Stomach (tissue), 4 donors: ENCODE measurements around the gene BEST1.

Source experiments
- CTCF ChIP-seq, 7 experiments: fragments of 450-650 bp in 4 of 7; fragments of 200-600 bp in 3 of 7; sonication (generic) in 3 of 7; IDR thresholded peaks; one replicate each; pipeline ENCODE4 v1.5.1; 2016 to 2019; ENCODE audit warnings: antibody characterized with exemption in 7 of 7, control low read depth in 2 of 7, mild to moderate bottlenecking in 1 of 7
- EP300 ChIP-seq: sonication (generic); formaldehyde crosslinking; IDR thresholded peaks from one replicate; pipeline ENCODE4 v1.6.1; 2017; ENCODE audit warnings: antibody characterized with exemption
- POLR2A ChIP-seq, 4 donors: fragments of 450-650 bp; IDR thresholded peaks; one replicate each; pipeline ENCODE4 v1.6.1; 2016; ENCODE audit warnings: antibody characterized with exemption in 4 of 4, control low read depth in 2 of 4, mild to moderate bottlenecking in 1 of 4, moderate library complexity in 1 of 4
- POLR2AphosphoS5 ChIP-seq, 3 donors: sonication (generic); formaldehyde crosslinking; IDR thresholded peaks; one replicate each; pipeline ENCODE4 v1.6.1; 2016; ENCODE audit warnings: antibody characterized with exemption in 3 of 3

DNA sequence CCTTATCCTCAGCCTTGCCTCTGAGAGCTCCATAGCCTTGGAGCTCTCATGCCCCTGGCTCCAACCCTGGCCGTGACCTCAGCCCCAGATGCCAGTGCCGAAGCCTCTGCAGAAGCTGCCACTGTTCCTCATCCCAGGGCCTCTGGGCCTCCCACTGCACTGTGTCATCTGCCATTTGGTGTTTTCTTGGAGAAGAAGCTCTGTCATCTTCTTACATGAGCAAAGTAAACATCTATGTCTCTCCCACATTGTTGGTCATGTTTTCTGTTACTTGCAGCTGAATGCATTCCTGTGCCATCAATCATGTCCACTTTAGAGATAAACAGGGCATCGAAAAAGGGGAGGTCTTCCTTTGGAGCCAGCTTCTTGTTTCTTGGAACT, 62.3 kb downstream of the BEST1 start:
- no peak for TF ChIP-seq POLR2A (IDR thresholded peaks at IDR 0.05)
- TF ChIP-seq CTCF (IDR thresholded peaks at IDR 0.05), result no peak
- no peak for TF ChIP-seq EP300
- TF ChIP-seq POLR2AphosphoS5 (IDR thresholded peaks at IDR 0.05), result no peak
